HTR-8/SVneo (cell line): ENCODE data around the gene TMEM117.
"Not testable (repeated sequence)": the region's sequence is repeated elsewhere in the genome, so short reads cannot be mapped to it uniquely, and the experiment has no call there.

Source experiments
- DNase-seq: peaks from one replicate; pipeline ENCODE4 v3.0.0; 2011; ENCODE audit warnings: low spot score, mixed read lengths; ENCODE audit not compliant: insufficient read length
- FAIRE-seq: peaks from 2 replicates; lab custom pipeline; 2011; peaks lifted over from hg19 to GRCh38; lab: Jason Lieb, UNC

Gene TMEM117

GRCh38 chr12:43836475-43836989, 651 bp downstream of the TMEM117 start:
- DNase-seq (no peak), FAIRE-seq (no peak)

GRCh38 chr12:43840338-43840737, 4.5 kb downstream of the TMEM117 start:
- DNase-seq (no peak), FAIRE-seq (no peak)

- FAIRE-seq (no peak), DNase-seq (no peak)
Measured at GRCh38 chr12:43841253-43841652, 5.4 kb downstream of the TMEM117 start.

- no peak for FAIRE-seq
Measured at GRCh38 chr12:43842259-43842658, 6.4 kb downstream of the TMEM117 start.

GRCh38 chr12:43847425-43848225, 11.7 kb downstream of the TMEM117 start:
- not testable (repeated sequence) for DNase-seq, FAIRE-seq

More at GRCh38 chr12:43842259-43842658, 6.4 kb downstream of the TMEM117 start:
- no peak for DNase-seq

- DNase-seq = no peak
- FAIRE-seq = no peak
Measured at GRCh38 chr12:43848226-43848507, 12.3 kb downstream of the TMEM117 start.

GRCh38 chr12:43848786-43849185, 12.9 kb downstream of the TMEM117 start:
- FAIRE-seq (no peak), DNase-seq (no peak)

GRCh38 chr12:43852744-43853143, 16.9 kb downstream of the TMEM117 start:
- FAIRE-seq = no peak
- no peak for DNase-seq

GRCh38 chr12:43856972-43857371, 21.1 kb downstream of the TMEM117 start:
- FAIRE-seq = no peak
- no peak for DNase-seq

GRCh38 chr12:43858096-43858495, 22.2 kb downstream of the TMEM117 start:
- FAIRE-seq (no peak), DNase-seq (no peak)

GRCh38 chr12:43858991-43859390, 23.1 kb downstream of the TMEM117 start:
- DNase-seq = no peak
- FAIRE-seq = no peak

GRCh38 chr12:43861015-43861839, 25.3 kb downstream of the TMEM117 start:
- no peak for FAIRE-seq
- DNase-seq = no peak

GRCh38 chr12:43861840-43862150, 25.9 kb downstream of the TMEM117 start:
- DNase-seq = no peak
- FAIRE-seq = no peak

GRCh38 chr12:43863770-43864366, 28.0 kb downstream of the TMEM117 start:
- FAIRE-seq (no peak), DNase-seq (no peak)

- FAIRE-seq, DNase-seq: not testable (repeated sequence)
Measured at GRCh38 chr12:43864557-43864956, 28.7 kb downstream of the TMEM117 start.

- FAIRE-seq = no peak
Measured at GRCh38 chr12:43869184-43869583, 33.3 kb downstream of the TMEM117 start.

GRCh38 chr12:43869765-43870164, 33.9 kb downstream of the TMEM117 start:
- FAIRE-seq, DNase-seq: not testable (repeated sequence)

More at GRCh38 chr12:43869184-43869583, 33.3 kb downstream of the TMEM117 start:
- DNase-seq = no peak

- not testable (repeated sequence) for DNase-seq, FAIRE-seq
Measured at GRCh38 chr12:43871258-43871657, 35.4 kb downstream of the TMEM117 start.

GRCh38 chr12:43872396-43872795, 36.5 kb downstream of the TMEM117 start:
- FAIRE-seq (no peak), DNase-seq (no peak)

- no peak for DNase-seq
- no peak for FAIRE-seq
Measured at GRCh38 chr12:43878050-43878449, 42.2 kb downstream of the TMEM117 start.

- no peak for FAIRE-seq
- no peak for DNase-seq
Measured at GRCh38 chr12:43880547-43880946, 44.7 kb downstream of the TMEM117 start.
